ENCODE data around the gene RCAN2. TPM values are rescaled to one million over a fixed set of nuclear protein-coding genes. Genes with fewer than 3 reads are reported as not detected.

Gene RCAN2
- total and polyA plus RNA-seq, 8 donors, result 1.7 to 19.0 (median 3.4) TPM

DNA sequence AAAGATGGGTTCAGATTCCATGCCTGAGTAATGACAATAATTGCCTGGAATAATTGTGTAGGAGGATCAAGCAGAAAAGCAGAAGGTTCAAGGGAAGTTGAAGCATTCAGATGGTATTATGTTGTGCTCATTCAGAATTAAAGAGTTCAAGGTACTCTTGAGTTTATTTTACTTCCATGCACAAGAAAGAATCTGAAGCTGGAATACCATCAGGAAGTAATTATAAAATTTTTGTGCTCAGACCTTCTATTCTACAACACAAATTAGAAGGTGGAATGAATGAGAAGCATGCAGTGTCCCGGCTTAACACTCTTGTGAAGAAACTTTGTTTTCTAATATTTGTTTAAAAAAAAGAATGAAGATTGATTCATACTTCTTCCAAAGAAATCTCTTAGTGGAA is 181.1 kb downstream of the RCAN2 start:
- intact Hi-C loops (cut with DNase I), result no loop called here
- H3K9me3 ChIP-seq, result no peaks in the 10 kb centered on the region
- TF ChIP-seq, protein P1, sequence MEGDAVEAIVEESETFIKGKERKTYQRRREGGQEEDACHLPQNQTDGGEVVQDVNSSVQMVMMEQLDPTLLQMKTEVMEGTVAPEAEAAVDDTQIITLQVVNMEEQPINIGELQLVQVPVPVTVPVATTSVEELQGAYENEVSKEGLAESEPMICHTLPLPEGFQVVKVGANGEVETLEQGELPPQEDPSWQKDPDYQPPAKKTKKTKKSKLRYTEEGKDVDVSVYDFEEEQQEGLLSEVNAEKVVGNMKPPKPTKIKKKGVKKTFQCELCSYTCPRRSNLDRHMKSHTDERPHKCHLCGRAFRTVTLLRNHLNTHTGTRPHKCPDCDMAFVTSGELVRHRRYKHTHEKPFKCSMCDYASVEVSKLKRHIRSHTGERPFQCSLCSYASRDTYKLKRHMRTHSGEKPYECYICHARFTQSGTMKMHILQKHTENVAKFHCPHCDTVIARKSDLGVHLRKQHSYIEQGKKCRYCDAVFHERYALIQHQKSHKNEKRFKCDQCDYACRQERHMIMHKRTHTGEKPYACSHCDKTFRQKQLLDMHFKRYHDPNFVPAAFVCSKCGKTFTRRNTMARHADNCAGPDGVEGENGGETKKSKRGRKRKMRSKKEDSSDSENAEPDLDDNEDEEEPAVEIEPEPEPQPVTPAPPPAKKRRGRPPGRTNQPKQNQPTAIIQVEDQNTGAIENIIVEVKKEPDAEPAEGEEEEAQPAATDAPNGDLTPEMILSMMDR (IDR thresholded peaks at IDR 0.05), result no peak
- H3K4me3 ChIP-seq, result no peak overlapping the region
- FAIRE-seq (no peak), DNase-seq (no peak), ATAC-seq (no peak)
- H3K36me3 ChIP-seq, result no peaks in the 10 kb centered on the region
- no peaks in the 10 kb centered on the region for H3K27me3 ChIP-seq
- no peaks in the 10 kb centered on the region for H3K4me1 ChIP-seq
- no peak overlapping the region for H3K27ac ChIP-seq
- 64 to 74% methylated on average over 1 of the region's 1 CpG for whole genome bisulfite sequencing, 2 donors

DNA sequence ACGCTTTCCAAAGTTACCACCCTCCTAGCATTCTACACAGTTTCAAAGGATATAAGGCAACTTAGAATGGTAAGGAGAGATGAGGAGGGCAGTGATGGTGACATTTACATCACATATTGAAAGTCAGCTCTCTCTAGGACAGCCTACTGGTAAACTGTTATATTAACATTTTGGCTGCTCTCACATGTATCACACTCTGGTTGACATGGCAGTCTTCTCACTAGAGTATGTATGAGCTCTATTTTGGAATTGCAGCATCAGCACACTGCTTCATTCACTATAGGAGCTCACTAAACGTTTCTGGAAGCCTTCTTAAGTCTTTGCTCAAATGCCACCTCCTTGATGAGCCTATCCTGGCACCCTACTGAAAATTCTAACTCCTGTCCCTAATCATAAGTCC is 184.8 kb downstream of the RCAN2 start:
- no peak for FAIRE-seq
- Histone ChIP-seq H3K4me1 (no peaks in the 10 kb centered on the region), H3K27ac (no peak overlapping the region), H3K4me3 (no peak overlapping the region), H3K9me3 (no peaks in the 10 kb centered on the region), H3K36me3 (no peaks in the 10 kb centered on the region), H3K27me3 (no peaks in the 10 kb centered on the region)
- no peak for ATAC-seq
- no peak for DNase-seq
- intact Hi-C loops (cut with DNase I), result no loop called here
- TF ChIP-seq, protein P1 (IDR thresholded peaks at IDR 0.05), result no peak
- 64 to 70% methylated on average over 2 of the region's 2 CpGs for WGBS, 2 donors

DNA sequence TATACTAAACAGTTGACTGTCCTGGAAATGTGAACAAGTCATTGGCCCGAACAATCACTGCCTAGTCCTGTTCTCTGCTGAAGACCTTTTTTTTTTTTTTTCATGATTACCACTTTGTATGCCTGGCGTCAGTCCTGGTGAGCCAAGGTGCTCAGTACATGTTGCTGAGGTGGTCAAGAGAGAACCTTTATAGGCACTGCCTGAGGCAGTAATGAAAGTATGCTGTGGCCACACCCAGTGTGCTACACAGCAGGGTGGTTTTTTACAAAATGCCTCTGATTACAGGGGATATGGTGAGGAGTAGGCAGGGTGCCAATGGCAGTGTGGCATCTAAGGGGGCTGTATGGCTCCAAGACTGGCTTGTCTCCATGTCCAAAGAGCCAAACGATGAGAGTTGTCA is 185.4 kb downstream of the RCAN2 start:
- ATAC-seq (no peak), FAIRE-seq (no peak), DNase-seq (no peak)
- H3K4me1 ChIP-seq, result no peaks in the 10 kb centered on the region
- WGBS, 2 donors, result 94 to 96% methylated on average over 3 of the region's 3 CpGs
- no peak overlapping the region for H3K4me3 ChIP-seq
- no peaks in the 10 kb centered on the region for H3K9me3 ChIP-seq
- H3K27ac ChIP-seq, result no peak overlapping the region
- no peaks in the 10 kb centered on the region for H3K27me3 ChIP-seq
- intact Hi-C loops (cut with DNase I), result no loop called here
- TF ChIP-seq, protein P1 (IDR thresholded peaks at IDR 0.05), result no peak
- no peaks in the 10 kb centered on the region for H3K36me3 ChIP-seq

DNA sequence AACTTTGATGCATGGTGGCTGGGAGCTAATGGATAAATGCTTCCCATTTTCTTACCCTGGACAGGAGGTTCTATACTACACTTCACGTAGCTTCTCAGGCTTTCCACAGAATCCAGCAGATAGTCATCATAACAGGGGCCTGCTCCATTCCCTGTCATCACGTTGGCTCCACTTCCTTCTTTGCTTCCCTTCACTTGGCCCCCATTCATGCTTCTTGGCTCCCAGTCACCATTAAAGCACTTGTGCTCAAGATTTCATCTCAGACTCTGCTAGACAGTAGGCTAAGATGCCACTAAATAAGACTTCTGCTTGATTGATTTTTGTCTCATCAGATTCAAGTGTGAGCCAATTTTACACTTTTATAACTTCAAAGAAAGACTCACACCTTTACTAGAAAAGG is 186.0 kb downstream of the RCAN2 start:
- no peak overlapping the region for H3K4me3 ChIP-seq
- no peaks in the 10 kb centered on the region for H3K4me1 ChIP-seq
- no peaks in the 10 kb centered on the region for H3K27me3 ChIP-seq
- FAIRE-seq (no peak), ATAC-seq (no peak), DNase-seq (no peak)
- no peaks in the 10 kb centered on the region for H3K9me3 ChIP-seq
- TF ChIP-seq, protein P1 (IDR thresholded peaks at IDR 0.05), result no peak
- no peak overlapping the region for H3K27ac ChIP-seq
- 88 to 95% methylated on average over 2 of the region's 2 CpGs for WGBS, 2 donors
- no peaks in the 10 kb centered on the region for H3K36me3 ChIP-seq
- intact Hi-C loops (cut with DNase I), result no loop called here

DNA sequence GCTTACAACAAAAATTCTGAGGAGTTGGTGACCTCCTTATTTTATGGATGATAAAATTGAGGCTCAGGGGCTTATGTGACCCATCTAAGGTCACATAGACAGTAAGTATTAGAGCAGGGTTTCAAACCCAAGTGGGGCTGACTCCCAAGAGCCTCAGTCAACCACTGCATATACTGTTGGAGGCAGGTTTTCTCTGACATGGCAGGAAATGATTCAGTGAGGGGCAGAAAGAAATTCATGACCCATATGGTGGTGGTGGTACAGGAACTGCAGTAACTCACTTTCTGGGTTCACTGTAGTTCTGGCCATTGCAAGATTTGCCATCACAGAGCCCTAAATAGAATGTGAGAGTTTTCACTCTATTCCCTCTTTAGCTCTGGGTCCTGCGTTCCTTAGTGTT is 188.4 kb downstream of the RCAN2 start:
- TF ChIP-seq, protein P1 (IDR thresholded peaks at IDR 0.05), result no peak
- intact Hi-C loops (cut with DNase I), result no loop called here
- ATAC-seq (no peak), DNase-seq (no peak), FAIRE-seq (no peak)
- H3K36me3 ChIP-seq, result no peaks in the 10 kb centered on the region
- no peak overlapping the region for H3K4me3 ChIP-seq
- H3K27me3 ChIP-seq, result no peaks in the 10 kb centered on the region
- H3K4me1 ChIP-seq, result no peaks in the 10 kb centered on the region
- 92 to 95% methylated on average over 1 of the region's 1 CpG for WGBS, 2 donors
- H3K9me3 ChIP-seq, result no peaks in the 10 kb centered on the region
- H3K27ac ChIP-seq, result no peak overlapping the region

Measured in pancreas (tissue), 10 donors.